Ovary (tissue), 3 donors: ENCODE data around the gene CFDP1.

Experiments
- CTCF ChIP-seq, 3 donors: fragments of 450-650 bp in 2 of 3; fragments of 200-600 bp in 1 of 3; IDR thresholded peaks; one replicate each; pipeline versions ENCODE4 v1.5.1 to v1.8.0; 2016 to 2022; ENCODE audit warnings: antibody characterized with exemption in 3 of 3, mild to moderate bottlenecking in 1 of 3
- EP300 ChIP-seq: sonication (generic); formaldehyde crosslinking; IDR thresholded peaks from one replicate; pipeline ENCODE4 v1.6.1; 2017; ENCODE audit warnings: antibody characterized with exemption
- POLR2A ChIP-seq: fragments of 450-650 bp; IDR thresholded peaks from one replicate; pipeline ENCODE4 v1.6.1; 2017; ENCODE audit warnings: antibody characterized with exemption, mild to moderate bottlenecking, moderate library complexity
- donor health status: DM: no; HTN: no; CAD: no.

- no peak for TF ChIP-seq POLR2A
- no peak for TF ChIP-seq CTCF (IDR thresholded peaks at IDR 0.05)
- no peak for TF ChIP-seq EP300
Observed at GRCh38 chr16:75320435-75320834, 112.9 kb downstream of the CFDP1 start.
